Stimulated activated CD8-positive, alpha-beta memory T cell treated with anti-CD3 and anti-CD28 coated beads, Interleukin-7, amount 100 ng/mL, for 48 hours (primary cell): ENCODE measurements around the gene ADGRG6.
"Not testable (repeated sequence)": the region's sequence is repeated elsewhere in the genome, so short reads cannot be mapped to it uniquely, and the experiment has no call there.

ENCODE experiments used
- DNase-seq, 2 donors: peaks; one replicate each; pipeline ENCODE4 v3.0.0-alpha.2; 2020; ENCODE audit warnings: low read depth in 1 of 2; ENCODE audit errors: extremely low read depth in 1 of 2

Gene ADGRG6

GRCh38 chr6:142440600-142441293 is 138.9 kb downstream of the ADGRG6 start:
- no peak for DNase-seq

- DNase-seq: no peak
Measured at GRCh38 chr6:142441716-142442115, 139.9 kb downstream of the ADGRG6 start.

DNA sequence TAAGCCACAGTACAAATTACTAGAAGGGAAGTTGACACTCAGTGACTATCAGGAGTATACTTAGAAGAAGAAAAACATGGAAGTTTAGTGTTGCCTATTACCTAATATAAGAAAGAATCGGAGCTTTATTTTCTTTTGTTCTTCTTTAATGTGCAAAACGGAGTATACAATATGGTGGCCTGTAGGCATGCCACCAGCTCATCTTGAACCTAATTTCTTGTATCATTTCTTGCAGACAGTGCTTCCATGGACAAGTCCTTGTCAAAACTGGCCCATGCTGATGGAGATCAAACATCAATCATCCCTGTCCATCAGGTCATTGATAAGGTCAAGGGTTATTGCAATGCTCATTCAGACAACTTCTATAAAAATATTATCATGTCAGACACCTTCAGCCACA is 141.3 kb downstream of the ADGRG6 start:
- DNase-seq: no peak

DNA sequence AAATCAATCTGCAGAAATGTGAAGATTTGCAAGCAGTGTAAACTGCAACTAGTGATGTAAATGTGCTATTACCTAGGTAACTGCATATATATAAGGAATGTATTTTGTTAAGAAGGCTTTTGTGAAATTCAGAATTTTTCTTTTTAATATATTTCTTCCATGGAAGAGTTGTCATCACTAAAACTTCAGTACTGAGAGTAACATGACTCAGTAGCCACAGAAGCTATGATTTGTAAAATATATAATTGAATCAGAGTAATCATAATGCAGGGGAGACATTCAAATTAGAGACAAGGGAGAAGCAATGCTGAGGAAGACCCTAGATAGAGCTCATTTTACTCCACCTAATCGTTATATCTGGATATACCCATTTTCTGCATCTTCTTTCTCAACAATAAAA is 141.7 kb downstream of the ADGRG6 start:
- no peak for DNase-seq

- DNase-seq: no peak
Measured at GRCh38 chr6:142444376-142444775, 142.6 kb downstream of the ADGRG6 start.

DNA sequence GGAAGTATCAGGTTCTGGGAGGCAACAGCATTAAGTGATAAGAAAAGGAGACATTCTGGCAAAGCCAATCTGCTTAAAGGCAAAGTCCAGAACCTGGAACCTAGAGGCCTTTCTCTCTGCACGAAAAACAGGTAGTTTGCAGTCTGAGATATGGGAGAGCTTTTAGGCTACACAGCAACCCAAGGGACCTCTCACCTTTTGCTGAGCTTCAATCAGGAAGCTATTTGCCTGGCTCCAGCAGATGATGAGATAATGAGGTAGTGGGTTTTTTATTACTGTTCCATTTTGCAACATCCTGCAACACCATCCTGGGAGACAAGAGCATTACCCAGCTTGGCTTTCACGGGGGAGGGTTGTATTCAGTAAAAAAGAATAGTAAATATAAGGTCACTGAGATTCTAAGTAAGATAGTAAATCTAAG is 143.1 kb downstream of the ADGRG6 start:
- no peak for DNase-seq

DNA sequence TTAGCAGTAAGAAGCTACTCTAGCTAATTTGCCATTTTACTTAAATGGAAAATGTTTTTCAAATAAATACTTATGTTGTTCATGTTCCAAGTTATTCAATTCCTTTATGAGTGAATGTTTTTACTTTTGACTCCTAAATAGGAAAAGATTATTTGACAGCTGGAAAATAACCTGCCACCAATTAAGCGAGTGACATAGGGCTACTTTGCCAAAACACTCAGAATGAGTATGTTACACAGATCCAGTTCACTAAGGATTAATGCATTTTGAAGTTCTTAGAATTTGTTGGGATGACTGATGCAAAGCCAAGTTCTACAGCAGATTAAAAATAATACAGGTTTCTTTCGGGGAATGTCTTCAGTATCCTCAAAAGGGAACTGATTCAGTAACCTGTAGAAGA is 144.4 kb downstream of the ADGRG6 start:
- DNase-seq: no peak

GRCh38 chr6:142446576-142446975 is 144.8 kb downstream of the ADGRG6 start:
- DNase-seq: no peak

GRCh38 chr6:142448091-142448729 is 146.4 kb downstream of the ADGRG6 start:
- DNase-seq: no peak

- DNase-seq: not testable (repeated sequence)
Measured at GRCh38 chr6:142450856-142451255, 149.0 kb downstream of the ADGRG6 start.

GRCh38 chr6:142452993-142453392 is 151.2 kb downstream of the ADGRG6 start:
- no peak for DNase-seq

DNA sequence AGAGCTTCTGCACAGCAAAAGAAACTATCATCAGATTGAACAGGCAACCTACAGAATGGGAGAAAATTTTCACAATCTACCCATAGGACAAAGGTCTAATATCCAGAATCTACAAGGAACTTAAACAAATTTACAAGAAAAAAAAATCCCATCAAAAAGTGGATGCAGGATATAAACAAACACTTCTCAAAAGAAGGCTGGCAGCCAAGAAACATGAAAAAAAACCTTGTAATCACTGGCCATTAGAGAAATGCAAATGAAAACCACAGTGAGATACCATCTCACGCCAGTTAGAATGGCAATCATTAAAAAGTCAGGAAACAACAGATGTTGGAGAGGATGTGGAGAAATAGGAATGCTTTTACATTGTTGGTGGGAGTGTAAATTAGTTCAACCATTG is 152.4 kb downstream of the ADGRG6 start:
- not testable (repeated sequence) for DNase-seq

GRCh38 chr6:142454848-142455247 is 153.0 kb downstream of the ADGRG6 start:
- DNase-seq: not testable (repeated sequence)

GRCh38 chr6:142455957-142456589 is 154.3 kb downstream of the ADGRG6 start:
- no peak for DNase-seq

GRCh38 chr6:142457638-142458406 is 156.0 kb downstream of the ADGRG6 start:
- no peak for DNase-seq

DNA sequence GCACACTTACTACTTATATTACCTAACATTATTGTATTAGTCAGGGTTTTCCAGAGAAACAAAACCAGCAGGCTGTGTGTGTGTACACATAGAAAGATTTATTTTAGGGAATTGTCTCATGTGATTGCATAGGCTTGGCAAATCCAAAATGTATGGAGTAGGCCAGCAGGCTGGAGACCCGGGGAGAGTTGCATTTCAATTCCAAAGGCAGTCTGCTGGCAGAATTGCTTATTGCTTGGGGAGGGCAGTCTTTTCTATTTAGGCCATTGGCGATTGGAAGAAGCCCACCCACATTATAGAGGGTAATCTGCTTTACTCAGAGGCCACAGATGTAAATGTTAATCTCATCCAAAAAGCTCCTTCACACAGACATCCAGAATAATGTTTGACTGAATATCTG is 157.0 kb downstream of the ADGRG6 start:
- DNase-seq: no peak

- no peak for DNase-seq
Measured at GRCh38 chr6:142459271-142459670, 157.5 kb downstream of the ADGRG6 start.

GRCh38 chr6:142462260-142462659 is 160.5 kb downstream of the ADGRG6 start:
- no peak for DNase-seq

DNA sequence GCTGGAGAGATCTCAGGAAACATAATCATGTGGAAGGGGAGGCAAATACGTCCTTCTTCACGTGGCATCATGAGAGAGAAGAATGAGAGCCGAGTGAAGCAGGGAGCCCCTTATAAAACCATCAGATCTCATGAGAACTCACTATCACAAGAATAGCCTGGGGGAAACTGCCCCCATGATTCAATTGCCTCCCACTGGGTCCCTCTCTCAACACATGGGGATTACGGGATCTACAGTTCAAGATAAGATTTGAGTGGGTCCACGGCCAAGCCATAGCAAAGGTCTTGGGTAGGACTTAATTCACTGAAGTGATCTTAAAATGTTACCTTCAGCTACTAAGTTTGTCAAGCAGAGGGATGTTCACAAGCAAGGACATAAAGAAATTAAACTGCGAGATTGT is 162.2 kb downstream of the ADGRG6 start:
- no peak for DNase-seq

- DNase-seq: no peak
Measured at GRCh38 chr6:142469220-142469619, 167.4 kb downstream of the ADGRG6 start.

DNA sequence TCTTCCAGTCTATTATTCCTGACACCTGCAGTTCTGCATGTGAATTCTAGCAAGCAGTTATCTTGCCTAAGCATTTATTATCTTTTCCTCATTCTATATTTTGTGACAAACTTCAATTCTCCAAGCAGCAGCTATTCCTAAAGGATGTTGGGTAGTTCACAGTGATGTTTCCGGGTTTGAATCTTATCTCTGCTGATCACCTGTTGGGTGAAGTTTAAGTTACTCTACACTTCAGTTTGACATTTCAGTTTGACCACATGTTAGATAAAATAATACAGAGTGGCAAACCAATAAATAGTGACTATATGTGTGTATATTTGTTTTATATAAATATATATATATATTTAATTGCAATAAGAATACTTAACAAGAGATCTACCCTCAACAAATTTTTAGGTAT is 168.6 kb downstream of the ADGRG6 start:
- DNase-seq: no peak
